GM19395 (cell line): ENCODE measurements around the gene GSG1.
"Not testable (repeated sequence)": the region's sequence is repeated elsewhere in the genome, so short reads cannot be mapped to it uniquely, and the experiment has no call there.

Experiments
- ATAC-seq: cut with Tn5 transposase; IDR thresholded peaks from one replicate; pipeline ENCODE4 v1.9.1; 2021; ENCODE audit warnings: mild to moderate bottlenecking, moderate library complexity; ENCODE audit not compliant: unreplicated experiment

Gene GSG1

GRCh38 chr12:13066014-13066413 is 37.5 kb downstream of the GSG1 start:
- no peak for ATAC-seq

- no peak for ATAC-seq
Observed at GRCh38 chr12:13062669-13063068, 40.8 kb downstream of the GSG1 start.

GRCh38 chr12:13061377-13061776 is 42.1 kb downstream of the GSG1 start:
- no peak for ATAC-seq

GRCh38 chr12:13060581-13060980 is 42.9 kb downstream of the GSG1 start:
- ATAC-seq, result no peak

- ATAC-seq, result not testable (repeated sequence)
Observed at GRCh38 chr12:13053617-13054016, 49.9 kb downstream of the GSG1 start.

- ATAC-seq, result no peak
Observed at GRCh38 chr12:13052421-13052820, 51.0 kb downstream of the GSG1 start.

- ATAC-seq, result no peak
Observed at GRCh38 chr12:13049816-13050215, 53.7 kb downstream of the GSG1 start.

GRCh38 chr12:13046964-13047363 is 56.5 kb downstream of the GSG1 start:
- ATAC-seq, result no peak

- ATAC-seq, result no peak
Observed at GRCh38 chr12:13045816-13046215, 57.7 kb downstream of the GSG1 start.

GRCh38 chr12:13044906-13045299 is 58.6 kb downstream of the GSG1 start:
- no peak for ATAC-seq

GRCh38 chr12:13044002-13044905 is 59.2 kb downstream of the GSG1 start, which contains the start of gene FAM234B:
TSS of gene FAM234B (plus strand) at chr12:13044381. CDS start at chr12:13044404, 23 bp downstream.
- peak; percentile 82 for ATAC-seq

GRCh38 chr12:13042666-13043230 is 60.7 kb downstream of the GSG1 start:
- ATAC-seq, result no peak

- ATAC-seq, result no peak
Observed at GRCh38 chr12:13041224-13041623, 62.2 kb downstream of the GSG1 start.

- no peak for ATAC-seq
Observed at GRCh38 chr12:13039328-13039956, 64.0 kb downstream of the GSG1 start.

GRCh38 chr12:13038491-13039161 is 64.8 kb downstream of the GSG1 start:
- no peak for ATAC-seq

GRCh38 chr12:13036881-13037280 is 66.6 kb downstream of the GSG1 start:
- ATAC-seq, result no peak

GRCh38 chr12:13035335-13035734 is 68.1 kb downstream of the GSG1 start:
- not testable (repeated sequence) for ATAC-seq
